Mesenchymal stem cell (in vitro differentiated cells and primary cell): ENCODE data around the gene SORCS1.

Experiments used
- DNase-seq: peaks from one replicate; pipeline ENCODE4 v3.0.0-alpha.2; 2013
- H2AFZ ChIP-seq: one replicate; pipeline ENCODE4 v1.6.1; 2013; ENCODE audit warnings: low read depth, mild to moderate bottlenecking, control low read depth, inconsistent platforms, low read length, moderate library complexity
- H2AK5ac ChIP-seq: 2 replicates; pipeline ENCODE4 v1.6.1; 2013; ENCODE audit warnings: low read length, moderate library complexity, mild to moderate bottlenecking, inconsistent platforms; ENCODE audit not compliant: severe bottlenecking
- H2BK120ac ChIP-seq: one replicate; pipeline ENCODE4 v1.6.1; 2013; ENCODE audit warnings: low read depth, mild to moderate bottlenecking, inconsistent platforms, low read length, moderate library complexity
- H2BK12ac ChIP-seq, 2 experiments: one replicate each; pipeline ENCODE4 v1.6.1; 2013; ENCODE audit warnings: inconsistent platforms in 2 of 2, low read length in 2 of 2, mild to moderate bottlenecking in 2 of 2, moderate library complexity in 2 of 2, control low read depth in 1 of 2
- H2BK15ac ChIP-seq: one replicate; pipeline ENCODE4 v1.6.1; 2013; ENCODE audit warnings: mild to moderate bottlenecking, low read depth, inconsistent platforms; ENCODE audit not compliant: poor library complexity, severe bottlenecking
- H2BK5ac ChIP-seq: 2 replicates; pipeline ENCODE4 v1.6.1; 2013; ENCODE audit warnings: low read depth, mild to moderate bottlenecking, low read length, control low read depth, inconsistent platforms; ENCODE audit not compliant: poor library complexity, severe bottlenecking
- H3K14ac ChIP-seq, 2 experiments: one replicate each; pipeline ENCODE4 v1.6.1; 2013; ENCODE audit warnings: inconsistent platforms in 2 of 2, low read length in 2 of 2, control low read depth in 1 of 2, mild to moderate bottlenecking in 1 of 2, moderate library complexity in 1 of 2
- H3K18ac ChIP-seq, 2 experiments: one replicate each; pipeline ENCODE4 v1.6.1; 2013; ENCODE audit warnings: inconsistent platforms in 2 of 2, low read length in 2 of 2, control low read depth in 1 of 2, low read depth in 1 of 2, mild to moderate bottlenecking in 1 of 2
- H3K23ac ChIP-seq, 2 experiments: one replicate each; pipeline ENCODE4 v1.6.1; 2013; ENCODE audit warnings: inconsistent platforms in 2 of 2, low read length in 2 of 2, mild to moderate bottlenecking in 2 of 2, moderate library complexity in 2 of 2, control low read depth in 1 of 2
- H3K27ac ChIP-seq: 2 replicates; pipeline ENCODE4 v1.5.1; 2013; ENCODE audit warnings: mild to moderate bottlenecking, moderate library complexity, low read length, control low read depth, inconsistent platforms; ENCODE audit not compliant: poor library complexity, severe bottlenecking
- H3K27me3 ChIP-seq, 2 experiments: 2 replicates each; pipeline versions ENCODE4 v1.6.1 to v1.7.0; 2013; ENCODE audit warnings: low read length in 2 of 2, mild to moderate bottlenecking in 2 of 2, moderate library complexity in 2 of 2, control low read depth in 1 of 2, inconsistent platforms in 1 of 2; ENCODE audit not compliant: control insufficient read depth in 1 of 2, insufficient read depth in 1 of 2
- H3K36me3 ChIP-seq, 2 experiments: 2 replicates each; pipeline versions ENCODE4 v1.6.1 to v1.7.0; 2013; ENCODE audit warnings: low read length in 2 of 2, control low read depth in 1 of 2, inconsistent platforms in 1 of 2, low read depth in 1 of 2, mild to moderate bottlenecking in 1 of 2; ENCODE audit not compliant: insufficient read depth in 2 of 2, control insufficient read depth in 1 of 2
- H3K4ac ChIP-seq, 2 experiments: one replicate each; pipeline ENCODE4 v1.6.1; 2013; ENCODE audit warnings: inconsistent platforms in 2 of 2, low read length in 2 of 2, mild to moderate bottlenecking in 2 of 2, moderate library complexity in 2 of 2, control low read depth in 1 of 2, low read depth in 1 of 2
- H3K4me1 ChIP-seq: 2 replicates; pipeline ENCODE4 v1.6.1; 2013; ENCODE audit warnings: low read depth, low read length, control low read depth; ENCODE audit not compliant: control insufficient read depth, insufficient read depth
- H3K4me2 ChIP-seq: 2 replicates; pipeline ENCODE4 v1.6.1; 2013; ENCODE audit warnings: low read length, mild to moderate bottlenecking, inconsistent platforms; ENCODE audit not compliant: poor library complexity, severe bottlenecking
- H3K4me3 ChIP-seq, 2 experiments: 2 replicates each; pipeline versions ENCODE4 v1.5.1 to v1.7.0; 2013; ENCODE audit warnings: low read length in 2 of 2, mild to moderate bottlenecking in 2 of 2, control low read depth in 1 of 2, low read depth in 1 of 2; ENCODE audit not compliant: insufficient read depth in 1 of 2
- H3K79me1 ChIP-seq: replicated peaks from 2 replicates; pipeline ENCODE4 v1.6.1; 2013; ENCODE audit warnings: mild to moderate bottlenecking, control low read depth, low read length, inconsistent platforms; ENCODE audit not compliant: poor library complexity, severe bottlenecking
- H3K9ac ChIP-seq: 2 replicates; pipeline ENCODE4 v1.7.0; 2013; ENCODE audit warnings: mild to moderate bottlenecking, low read length, moderate library complexity
- H3K9me3 ChIP-seq: 2 replicates; pipeline ENCODE4 v1.7.0; 2013; ENCODE audit warnings: mild to moderate bottlenecking, low read length; ENCODE audit not compliant: control insufficient read depth
- H4K8ac ChIP-seq: one replicate; pipeline ENCODE4 v1.6.1; 2013; ENCODE audit warnings: inconsistent platforms, mild to moderate bottlenecking, low read length, moderate library complexity
- H4K91ac ChIP-seq: one replicate; pipeline ENCODE4 v1.6.1; 2013; ENCODE audit warnings: mild to moderate bottlenecking, low read length, inconsistent platforms
- WGBS: methylation state at CpG from one replicate; pipeline ENCODE4 v1.1.7; 2013; ENCODE audit warnings: mixed read lengths; 5-methylcytosine and 5-hydroxymethylcytosine counted together

SORCS1 gene

DNA sequence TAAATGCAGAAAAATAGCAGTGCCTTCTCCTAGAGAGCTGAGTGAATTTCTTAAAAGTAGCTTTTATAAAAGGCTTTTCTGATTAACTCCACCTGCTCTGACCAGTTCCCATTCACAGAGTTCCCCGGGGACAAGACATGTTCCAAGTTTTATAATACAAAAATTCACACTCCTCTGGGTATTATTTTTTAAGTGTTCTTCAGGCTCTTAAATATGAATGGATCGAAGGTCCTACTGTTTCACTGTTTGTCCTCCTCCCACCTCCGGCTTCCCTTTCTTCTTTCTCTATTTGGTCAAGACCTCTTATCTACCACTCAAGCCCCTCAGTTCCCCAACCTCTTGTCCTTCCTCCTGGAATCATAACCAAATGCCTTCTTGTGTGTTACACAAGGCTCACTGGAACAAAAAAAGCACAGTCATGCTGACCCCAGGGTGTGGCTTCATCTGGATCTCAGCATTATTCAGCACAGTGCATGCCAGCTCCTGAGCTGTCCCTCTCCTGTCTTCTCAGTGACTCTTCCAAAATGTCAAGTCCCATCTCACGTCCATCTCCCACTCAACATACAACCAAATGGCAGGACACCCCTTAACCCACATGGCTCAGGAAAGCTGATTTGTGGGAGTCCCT, 222.4 kb downstream of the SORCS1 start:
- DNase-seq = no peak
- no peaks in the 10 kb centered on the region for H3K36me3 ChIP-seq
- no peak overlapping the region for H4K91ac ChIP-seq
- H2BK12ac ChIP-seq = no peak overlapping the region
- no peak overlapping the region for H2BK5ac ChIP-seq
- H4K8ac ChIP-seq = no peak overlapping the region
- H3K23ac ChIP-seq = no peak overlapping the region
- H3K4me1 ChIP-seq = no peaks in the 10 kb centered on the region
- no peaks in the 10 kb centered on the region for H3K27me3 ChIP-seq
- H3K4ac ChIP-seq = no peak overlapping the region
- no peak overlapping the region for H3K27ac ChIP-seq
- no peak overlapping the region for H2BK120ac ChIP-seq
- H3K79me1 ChIP-seq = no peaks in the 10 kb centered on the region
- 78% methylated on average over 4 of the region's 4 CpGs for WGBS
- no peak overlapping the region for H3K9ac ChIP-seq
- H3K9me3 ChIP-seq = no peaks in the 10 kb centered on the region
- no peak overlapping the region for H2AFZ ChIP-seq
- H3K4me2 ChIP-seq = no peak overlapping the region
- H2AK5ac ChIP-seq = no peak overlapping the region
- no peak overlapping the region for H3K18ac ChIP-seq
- H3K14ac ChIP-seq = no peak overlapping the region
- no peak overlapping the region for H3K4me3 ChIP-seq
- no peak overlapping the region for H2BK15ac ChIP-seq

DNA sequence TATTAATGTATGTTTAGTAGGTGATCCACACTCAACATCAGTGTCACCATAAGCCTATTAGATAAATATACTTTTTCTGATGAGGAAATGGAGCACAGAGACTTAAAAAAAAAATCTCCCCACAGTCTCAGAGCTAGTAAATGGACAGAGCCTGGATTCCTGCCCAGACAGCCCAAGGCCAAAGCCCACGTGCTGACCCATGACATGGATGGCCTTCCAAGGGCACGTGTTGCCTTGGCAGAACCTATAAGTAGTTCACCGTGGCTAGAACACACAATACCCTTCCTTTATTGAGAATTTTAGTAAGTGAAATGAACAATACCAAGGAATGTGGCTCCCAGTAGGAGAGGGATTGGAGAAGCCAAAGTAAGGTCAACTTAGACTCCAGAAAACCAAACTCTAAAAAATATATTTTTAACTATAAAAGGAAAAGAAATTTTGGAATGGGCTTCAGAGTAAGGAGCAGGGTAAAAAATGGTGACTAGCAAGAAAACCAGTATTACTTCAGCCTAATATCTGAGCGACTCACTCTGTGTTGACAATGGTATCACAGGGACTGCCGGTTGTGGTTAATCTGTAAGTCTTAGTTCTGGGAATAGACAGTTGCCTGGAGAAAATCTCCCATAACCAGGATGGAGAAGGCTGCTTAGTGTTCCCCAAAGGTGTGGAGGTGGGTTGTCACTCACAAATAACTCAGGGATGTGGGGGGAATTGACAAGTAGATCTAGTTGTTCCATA, 223.0 kb downstream of the SORCS1 start:
- no peaks in the 10 kb centered on the region for H3K36me3 ChIP-seq
- H3K14ac ChIP-seq = no peak overlapping the region
- no peak overlapping the region for H2AK5ac ChIP-seq
- H3K4me2 ChIP-seq = no peak overlapping the region
- H3K18ac ChIP-seq = no peak overlapping the region
- 82% methylated on average over 4 of the region's 5 CpGs for WGBS
- H2AFZ ChIP-seq = no peak overlapping the region
- H2BK15ac ChIP-seq = no peak overlapping the region
- H3K4ac ChIP-seq = no peak overlapping the region
- no peak overlapping the region for H3K4me3 ChIP-seq
- DNase-seq = no peak
- no peaks in the 10 kb centered on the region for H3K27me3 ChIP-seq
- H3K9ac ChIP-seq = no peak overlapping the region
- no peak overlapping the region for H2BK5ac ChIP-seq
- H3K79me1 ChIP-seq = no peaks in the 10 kb centered on the region
- H3K27ac ChIP-seq = no peak overlapping the region
- H4K91ac ChIP-seq = no peak overlapping the region
- H2BK120ac ChIP-seq = no peak overlapping the region
- no peak overlapping the region for H4K8ac ChIP-seq
- no peak overlapping the region for H2BK12ac ChIP-seq
- no peaks in the 10 kb centered on the region for H3K4me1 ChIP-seq
- H3K9me3 ChIP-seq = no peaks in the 10 kb centered on the region
- H3K23ac ChIP-seq = no peak overlapping the region

DNA sequence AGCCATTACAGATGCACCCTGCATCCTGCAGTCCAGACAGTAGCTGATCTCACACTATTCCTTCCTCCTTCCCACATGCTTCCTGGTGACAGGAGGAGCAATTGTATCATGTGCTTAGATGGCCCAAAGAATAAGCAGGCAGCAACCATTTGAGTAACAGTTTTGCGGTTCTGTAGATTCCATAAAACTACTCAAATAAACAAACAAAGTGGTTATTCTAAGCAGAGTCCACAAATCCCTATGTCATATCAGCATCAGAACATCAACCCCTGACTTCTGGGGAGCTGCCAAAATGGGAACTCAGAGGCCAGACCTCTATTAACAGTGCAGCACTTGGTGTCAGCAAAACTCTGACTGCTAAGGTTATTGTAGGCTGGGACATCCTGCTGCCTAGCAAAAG, 226.0 kb downstream of the SORCS1 start:
- Histone ChIP-seq H4K8ac (no peak overlapping the region), H4K91ac (no peak overlapping the region), H2AFZ (no peak overlapping the region), H2BK5ac (no peak overlapping the region), H3K27me3 (no peaks in the 10 kb centered on the region), H3K4ac (no peak overlapping the region), H3K79me1 (no peaks in the 10 kb centered on the region), H3K9ac (no peak overlapping the region), H2BK12ac (no peak overlapping the region), H3K27ac (no peak overlapping the region), H2AK5ac (no peak overlapping the region), H3K18ac (no peak overlapping the region), H3K4me2 (no peak overlapping the region), H2BK15ac (no peak overlapping the region), H2BK120ac (no peak overlapping the region), H3K23ac (no peak overlapping the region), H3K36me3 (no peaks in the 10 kb centered on the region), H3K9me3 (peaks cover 2% of the 10 kb centered on the region), H3K4me1 (no peaks in the 10 kb centered on the region), H3K14ac (no peak overlapping the region), H3K4me3 (no peak overlapping the region)
- DNase-seq = no peak
- whole genome bisulfite sequencing = 59% methylated on average over 1 of the region's 1 CpG

DNA sequence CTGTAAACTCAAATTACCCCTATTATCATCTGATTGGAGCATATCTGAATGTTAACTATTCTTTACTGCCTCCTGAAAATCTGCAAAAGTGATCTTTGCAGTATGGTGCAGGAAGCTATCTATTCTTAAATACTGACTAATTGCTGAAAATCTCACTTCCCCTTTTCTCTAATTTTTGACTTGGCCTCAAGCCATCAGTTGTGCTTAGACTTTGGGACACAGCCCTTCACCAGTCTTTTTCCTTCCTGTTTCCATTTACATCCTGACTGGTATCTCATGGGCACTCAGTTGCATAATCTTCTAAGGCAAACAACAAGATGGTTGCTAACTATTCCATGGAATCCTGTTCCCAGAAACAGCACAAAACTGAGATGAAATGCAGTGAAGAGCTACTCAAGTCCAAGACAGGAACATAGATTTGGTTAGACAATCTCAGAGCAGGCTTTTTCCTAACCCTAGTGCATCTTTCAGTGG, 228.5 kb downstream of the SORCS1 start:
- no peak overlapping the region for H2AK5ac ChIP-seq
- H4K8ac ChIP-seq = no peak overlapping the region
- no peak overlapping the region for H3K14ac ChIP-seq
- H3K4ac ChIP-seq = no peak overlapping the region
- no peak overlapping the region for H2BK12ac ChIP-seq
- no peaks in the 10 kb centered on the region for H3K36me3 ChIP-seq
- no peak overlapping the region for H3K4me3 ChIP-seq
- no peak overlapping the region for H4K91ac ChIP-seq
- no peak for DNase-seq
- H2BK5ac ChIP-seq = no peak overlapping the region
- H3K23ac ChIP-seq = no peak overlapping the region
- no peaks in the 10 kb centered on the region for H3K27me3 ChIP-seq
- no peak overlapping the region for H2BK15ac ChIP-seq
- H3K4me2 ChIP-seq = no peak overlapping the region
- no peaks in the 10 kb centered on the region for H3K4me1 ChIP-seq
- H3K9ac ChIP-seq = no peak overlapping the region
- peaks cover 2% of the 10 kb centered on the region for H3K9me3 ChIP-seq
- no peak overlapping the region for H3K27ac ChIP-seq
- no peak overlapping the region for H2AFZ ChIP-seq
- no peaks in the 10 kb centered on the region for H3K79me1 ChIP-seq
- H2BK120ac ChIP-seq = no peak overlapping the region
- no peak overlapping the region for H3K18ac ChIP-seq
